Muscle layer of duodenum (tissue), 2 donors: Measurements from ENCODE around the gene OLR1.
A peak's percentile ranks its signal among the peaks of the same experiment; 100 is the strongest.
"Not testable (repeated sequence)": the region's sequence is repeated elsewhere in the genome, so short reads cannot be mapped to it uniquely, and the experiment has no call there.

ENCODE experiments used
- H3K27ac ChIP-seq: one replicate; pipeline ENCODE4 v1.7.0; 2013; ENCODE audit warnings: mild to moderate bottlenecking, low read length
- H3K27me3 ChIP-seq: one replicate; pipeline ENCODE4 v1.7.0; 2013; ENCODE audit warnings: low read depth, mild to moderate bottlenecking, control low read depth, low read length
- H3K36me3 ChIP-seq, 2 donors: one replicate each; pipeline ENCODE4 v1.7.0; 2013; ENCODE audit warnings: low read length in 2 of 2, control low read depth in 1 of 2, mild to moderate bottlenecking in 1 of 2; ENCODE audit not compliant: insufficient read depth in 2 of 2, control insufficient read depth in 1 of 2
- H3K4me1 ChIP-seq, 2 donors: one replicate each; pipeline ENCODE4 v1.7.0; 2013; ENCODE audit warnings: low read length in 2 of 2, mild to moderate bottlenecking in 2 of 2, control low read depth in 1 of 2, moderate library complexity in 1 of 2; ENCODE audit not compliant: insufficient read depth in 2 of 2, control insufficient read depth in 1 of 2
- H3K4me3 ChIP-seq, 2 donors: one replicate each; pipeline ENCODE4 v1.7.0; 2013; ENCODE audit warnings: low read length in 2 of 2, low read depth in 1 of 2, mild to moderate bottlenecking in 1 of 2
- H3K9me3 ChIP-seq, 2 donors: one replicate each; pipeline ENCODE4 v1.7.0; 2013; ENCODE audit warnings: low read length in 2 of 2, control low read depth in 1 of 2, mild to moderate bottlenecking in 1 of 2; ENCODE audit not compliant: control insufficient read depth in 1 of 2
- donor health status: healthy.

OLR1 gene

GRCh38 chr12:10171973-10172728 is at the start of gene OLR1:
TSS of gene OLR1 (minus strand) at chr12:10172132. CDS start at chr12:10172077, 55 bp downstream.
- no peaks in the 10 kb centered on the region for H3K36me3 ChIP-seq
- H3K4me3 ChIP-seq, result no peak within 1 kb of the TSS
- H3K27me3 ChIP-seq, result no peaks in the 10 kb centered on the region
- H3K27ac ChIP-seq, result no peak within 1 kb of the TSS
- no peaks in the 10 kb centered on the region for H3K4me1 ChIP-seq
- no peaks in the 10 kb centered on the region for H3K9me3 ChIP-seq

- peak overlapping the region; percentile 34 for H3K27ac ChIP-seq
Observed at GRCh38 chr12:10220398-10221077, 48.6 kb upstream of the OLR1 start.

GRCh38 chr12:10218021-10218420 is 46.1 kb upstream of the OLR1 start:
- H3K36me3 ChIP-seq, result peaks cover 32 to 58% of the 10 kb centered on the region in 2 donors
- no peak overlapping the region for H3K4me3 ChIP-seq
- no peak overlapping the region for H3K27ac ChIP-seq
- no peaks in the 10 kb centered on the region for H3K27me3 ChIP-seq
- peaks cover 10 to 18% of the 10 kb centered on the region in 2 donors for H3K4me1 ChIP-seq
- no peaks in the 10 kb centered on the region for H3K9me3 ChIP-seq

More at GRCh38 chr12:10220398-10221077, 48.6 kb upstream of the OLR1 start:
- H3K36me3 ChIP-seq, result peaks cover 43 to 59% of the 10 kb centered on the region in 2 donors
- H3K4me3 ChIP-seq, result no peak overlapping the region
- no peaks in the 10 kb centered on the region for H3K9me3 ChIP-seq
- no peaks in the 10 kb centered on the region for H3K27me3 ChIP-seq
- H3K4me1 ChIP-seq, result peaks cover 0 to 10% of the 10 kb centered on the region in 2 donors

- peaks cover 10 to 18% of the 10 kb centered on the region in 2 donors for H3K4me1 ChIP-seq
- not testable (repeated sequence) for H3K27me3 ChIP-seq, H3K27ac ChIP-seq, H3K4me3 ChIP-seq, H3K9me3 ChIP-seq
- peaks cover 13 to 44% of the 10 kb centered on the region in 2 donors for H3K36me3 ChIP-seq
Observed at GRCh38 chr12:10215946-10216345, 44.0 kb upstream of the OLR1 start.

- no peaks in the 10 kb centered on the region for H3K9me3 ChIP-seq
- peaks cover 8 to 39% of the 10 kb centered on the region in 2 donors for H3K36me3 ChIP-seq
- peaks cover 10 to 18% of the 10 kb centered on the region in 2 donors for H3K4me1 ChIP-seq
- H3K27me3 ChIP-seq, result no peaks in the 10 kb centered on the region
- peak overlapping the region; percentile 90 to 97 for H3K4me3 ChIP-seq
- H3K27ac ChIP-seq, result peak overlapping the region; percentile 100
Observed at GRCh38 chr12:10215436-10215835, 43.5 kb upstream of the OLR1 start.

GRCh38 chr12:10214895-10215267 is 42.9 kb upstream of the OLR1 start:
- Histone ChIP-seq H3K4me1 (peaks cover 10 to 18% of the 10 kb centered on the region in 2 donors), H3K27me3 (no peaks in the 10 kb centered on the region), H3K4me3 (peak overlapping the region; percentile 90 to 97), H3K27ac (peak overlapping the region; percentile 100), H3K36me3 (peaks cover 3 to 34% of the 10 kb centered on the region in 2 donors), H3K9me3 (no peaks in the 10 kb centered on the region)

- Histone ChIP-seq H3K4me1 (peaks cover 10 to 18% of the 10 kb centered on the region in 2 donors), H3K36me3 (peaks cover 0 to 33% of the 10 kb centered on the region in 2 donors), H3K27ac (peak overlapping the region; percentile 100)
Observed at GRCh38 chr12:10214136-10214894, 42.4 kb upstream of the OLR1 start.

GRCh38 chr12:10213168-10214135 is 41.5 kb upstream of the OLR1 start:
- peaks cover 0 to 27% of the 10 kb centered on the region in 2 donors for H3K36me3 ChIP-seq

More at GRCh38 chr12:10214136-10214894, 42.4 kb upstream of the OLR1 start:
- Histone ChIP-seq H3K4me3 (peak overlapping the region; percentile 90 to 97), H3K9me3 (no peaks in the 10 kb centered on the region), H3K27me3 (no peaks in the 10 kb centered on the region)

GRCh38 chr12:10212739-10213131 is 40.8 kb upstream of the OLR1 start, which contains the start of gene GABARAPL1:
TSS of gene GABARAPL1 (plus strand) at chr12:10212877. CDS start at chr12:10213130, 253 bp downstream.
- H3K4me1 ChIP-seq, result peaks cover 10 to 18% of the 10 kb centered on the region in 2 donors
- peak within 1 kb of the TSS; percentile 90 to 97 for H3K4me3 ChIP-seq
- H3K27ac ChIP-seq, result peak within 1 kb of the TSS; percentile 100

More at GRCh38 chr12:10213168-10214135, 41.5 kb upstream of the OLR1 start:
- Histone ChIP-seq H3K27me3 (no peaks in the 10 kb centered on the region), H3K27ac (peak overlapping the region; percentile 100), H3K4me1 (peaks cover 10 to 18% of the 10 kb centered on the region in 2 donors), H3K4me3 (peak overlapping the region; percentile 90 to 97), H3K9me3 (no peaks in the 10 kb centered on the region)

More at GRCh38 chr12:10212739-10213131, 40.8 kb upstream of the OLR1 start, which contains the start of gene GABARAPL1:
- Histone ChIP-seq H3K36me3 (peaks cover 0 to 20% of the 10 kb centered on the region in 2 donors), H3K9me3 (no peaks in the 10 kb centered on the region), H3K27me3 (no peaks in the 10 kb centered on the region)
